ENCODE data around the gene ARHGAP18. TPM values are rescaled to one million over a fixed set of nuclear protein-coding genes. Genes with fewer than 3 reads are reported as not detected.

ARHGAP18 gene
- total RNA-seq, 2 experiments from 2014 or later, result 5.2 to 6.8 TPM

- no peaks in the 10 kb centered on the region for H3K9me3 Mint-ChIP-seq (ENCODE audit: low read depth)
- intact Hi-C loops (cut with DNase I, micrococcal nuclease), result no loop called here
- DNase-seq (no peak), ATAC-seq (no peak)
- no peak overlapping the region for H3K27ac Mint-ChIP-seq
- POLR2A ChIA-PET, result no interaction called here
- peaks cover 11% of the 10 kb centered on the region for H3K4me1 Mint-ChIP-seq
- H3K4me3 Mint-ChIP-seq, result no peak overlapping the region
- no peaks in the 10 kb centered on the region for H3K27me3 Mint-ChIP-seq
- H3K36me3 Mint-ChIP-seq (ENCODE audit: low read depth), result no peaks in the 10 kb centered on the region
- CTCF ChIA-PET, result no interaction called here
Measured at GRCh38 chr6:129655334-129655733, 54.6 kb downstream of the ARHGAP18 start.

GRCh38 chr6:129653746-129654145 lies 56.2 kb downstream of the ARHGAP18 start:
- peaks cover 11% of the 10 kb centered on the region for H3K4me1 Mint-ChIP-seq
- H3K4me3 Mint-ChIP-seq, result no peak overlapping the region
- DNase-seq (no peak), ATAC-seq (no peak)
- ChIA-PET CTCF (interaction anchor here (0.6 to 1.6 kb wide), 4 partner anchors 10 to 96 kb away, joined by 3 to 4 read pairs (median 3); no protein-coding TSS in a partner anchor), POLR2A (no interaction called here)
- H3K27me3 Mint-ChIP-seq, result no peaks in the 10 kb centered on the region
- H3K27ac Mint-ChIP-seq, result no peak overlapping the region
- intact Hi-C loops (cut with DNase I, micrococcal nuclease), result no loop called here
- H3K36me3 Mint-ChIP-seq (ENCODE audit: low read depth), result no peaks in the 10 kb centered on the region
- H3K9me3 Mint-ChIP-seq (ENCODE audit: low read depth), result no peaks in the 10 kb centered on the region

- no peaks in the 10 kb centered on the region for H3K36me3 Mint-ChIP-seq (ENCODE audit: low read depth)
- CTCF ChIA-PET, result interaction anchor here (0.5 to 1.6 kb wide), 5 partner anchors 10 to 887 kb away, joined by 3 to 4 read pairs (median 3); no protein-coding TSS in a partner anchor
- H3K27me3 Mint-ChIP-seq, result no peaks in the 10 kb centered on the region
- ATAC-seq (no peak), DNase-seq (no peak)
- H3K27ac Mint-ChIP-seq, result no peak overlapping the region
- peaks cover 11% of the 10 kb centered on the region for H3K4me1 Mint-ChIP-seq
- intact Hi-C loops (cut with DNase I, micrococcal nuclease), result no loop called here
- H3K9me3 Mint-ChIP-seq (ENCODE audit: low read depth), result no peaks in the 10 kb centered on the region
- POLR2A ChIA-PET, result interaction anchor here (0.6 kb wide), 1 partner anchor 82 kb away, joined by 4 read pairs; no protein-coding TSS in a partner anchor
- H3K4me3 Mint-ChIP-seq, result no peak overlapping the region
Measured at GRCh38 chr6:129653229-129653628, 56.7 kb downstream of the ARHGAP18 start.

DNA sequence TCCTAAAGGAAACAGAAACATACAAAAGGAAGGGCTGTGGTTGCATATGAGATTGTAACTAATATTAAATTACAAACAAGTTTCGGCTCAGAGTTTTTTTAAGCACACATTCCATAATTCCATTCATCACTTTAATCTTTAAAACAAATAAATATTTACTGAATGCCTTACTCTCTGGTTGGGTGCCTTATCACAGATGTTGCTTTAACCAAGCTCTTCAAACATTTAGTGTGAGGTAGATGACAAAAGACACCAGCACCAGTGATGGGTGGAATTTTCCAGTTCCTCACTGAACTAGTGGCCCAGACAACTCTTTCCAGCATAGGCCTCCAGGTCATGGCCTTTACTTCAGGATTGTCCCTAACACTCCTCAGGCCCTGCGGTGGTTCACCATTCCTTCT lies 58.7 kb downstream of the ARHGAP18 start:
- ATAC-seq (no peak), DNase-seq (no peak)
- H3K4me1 Mint-ChIP-seq, result peaks cover 11% of the 10 kb centered on the region
- H3K27ac Mint-ChIP-seq, result no peak overlapping the region
- H3K9me3 Mint-ChIP-seq (ENCODE audit: low read depth), result no peaks in the 10 kb centered on the region
- ChIA-PET POLR2A (no interaction called here), CTCF (interaction anchor here (1.4 kb wide), 1 partner anchor 150 kb away, joined by 3 read pairs; no protein-coding TSS in a partner anchor)
- intact Hi-C loops (cut with DNase I, micrococcal nuclease), result no loop called here
- no peak overlapping the region for H3K4me3 Mint-ChIP-seq
- H3K27me3 Mint-ChIP-seq, result no peaks in the 10 kb centered on the region
- H3K36me3 Mint-ChIP-seq (ENCODE audit: low read depth), result no peaks in the 10 kb centered on the region

GRCh38 chr6:129648819-129649491 lies 61.0 kb downstream of the ARHGAP18 start:
- no peaks in the 10 kb centered on the region for H3K27me3 Mint-ChIP-seq
- no peak overlapping the region for H3K27ac Mint-ChIP-seq
- CTCF ChIA-PET, result interaction anchor here (1.3 kb wide), 1 partner anchor 13 kb away, joined by 3 read pairs; no protein-coding TSS in a partner anchor
- H3K9me3 Mint-ChIP-seq (ENCODE audit: low read depth), result no peaks in the 10 kb centered on the region
- H3K4me1 Mint-ChIP-seq, result no peaks in the 10 kb centered on the region
- H3K4me3 Mint-ChIP-seq, result no peak overlapping the region
- no peaks in the 10 kb centered on the region for H3K36me3 Mint-ChIP-seq (ENCODE audit: low read depth)
- ATAC-seq, result no peak
- no peak for DNase-seq
- POLR2A ChIA-PET, result no interaction called here
- intact Hi-C loops (cut with DNase I, micrococcal nuclease), result no loop called here

DNA sequence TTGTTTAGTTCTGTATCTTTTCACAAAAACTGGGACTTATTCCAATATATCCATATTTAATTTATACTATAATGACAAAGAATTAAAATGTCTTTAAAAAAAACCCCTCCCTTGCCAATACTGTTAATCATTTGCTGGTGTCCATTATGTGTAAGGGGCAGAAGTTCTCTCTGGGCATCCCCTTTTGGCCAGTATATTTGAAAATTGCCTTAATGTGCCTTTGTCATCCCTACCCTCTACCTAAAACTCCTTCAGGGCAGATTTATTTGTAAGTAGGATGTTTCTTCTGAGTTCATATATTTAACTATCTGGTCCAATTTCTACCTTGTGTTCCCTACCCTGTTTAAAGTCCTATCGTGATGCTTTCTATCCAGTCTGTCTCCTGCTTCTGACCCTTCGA lies 62.9 kb downstream of the ARHGAP18 start:
- ChIA-PET POLR2A (interaction anchor here (0.7 kb wide), 1 partner anchor 1106 kb away, joined by 3 read pairs; no protein-coding TSS in a partner anchor), CTCF (no interaction called here)
- DNase-seq, result no peak
- H3K27ac Mint-ChIP-seq, result no peak overlapping the region
- H3K4me3 Mint-ChIP-seq, result no peak overlapping the region
- no peaks in the 10 kb centered on the region for H3K9me3 Mint-ChIP-seq (ENCODE audit: low read depth)
- intact Hi-C loops (cut with DNase I, micrococcal nuclease), result no loop called here
- no peaks in the 10 kb centered on the region for H3K27me3 Mint-ChIP-seq
- H3K36me3 Mint-ChIP-seq (ENCODE audit: low read depth), result no peaks in the 10 kb centered on the region
- H3K4me1 Mint-ChIP-seq, result no peaks in the 10 kb centered on the region
- ATAC-seq, result no peak

DNA sequence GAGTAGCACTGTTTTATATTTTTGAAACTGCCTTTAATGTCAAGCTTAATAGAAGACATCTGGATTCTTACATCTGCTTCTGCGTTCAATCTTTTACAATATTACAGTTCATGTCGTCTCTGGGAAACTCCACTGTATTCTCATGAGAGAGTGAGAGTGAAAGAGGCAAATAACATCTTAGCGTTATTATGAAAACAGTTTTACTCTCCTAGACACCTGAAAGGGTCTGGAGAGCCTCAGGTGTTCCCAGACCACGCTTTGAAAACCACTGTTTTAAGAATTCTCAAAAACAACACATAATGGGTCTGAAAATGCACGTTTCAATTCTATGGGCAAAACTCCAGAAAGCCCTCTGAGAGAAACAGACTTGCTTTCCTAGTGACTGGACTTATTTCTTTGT lies 63.3 kb downstream of the ARHGAP18 start:
- ChIA-PET POLR2A (interaction anchor here (0.7 kb wide), 1 partner anchor 1106 kb away, joined by 3 read pairs; no protein-coding TSS in a partner anchor), CTCF (interaction anchor here (1.0 kb wide), 1 partner anchor 25 kb away, joined by 3 read pairs; no protein-coding TSS in a partner anchor)
- no peaks in the 10 kb centered on the region for H3K36me3 Mint-ChIP-seq (ENCODE audit: low read depth)
- H3K4me3 Mint-ChIP-seq, result no peak overlapping the region
- H3K4me1 Mint-ChIP-seq, result no peaks in the 10 kb centered on the region
- H3K27ac Mint-ChIP-seq, result no peak overlapping the region
- H3K27me3 Mint-ChIP-seq, result no peaks in the 10 kb centered on the region
- no peaks in the 10 kb centered on the region for H3K9me3 Mint-ChIP-seq (ENCODE audit: low read depth)
- no peak for ATAC-seq
- no peak for DNase-seq
- intact Hi-C loops (cut with DNase I, micrococcal nuclease), result no loop called here

DNA sequence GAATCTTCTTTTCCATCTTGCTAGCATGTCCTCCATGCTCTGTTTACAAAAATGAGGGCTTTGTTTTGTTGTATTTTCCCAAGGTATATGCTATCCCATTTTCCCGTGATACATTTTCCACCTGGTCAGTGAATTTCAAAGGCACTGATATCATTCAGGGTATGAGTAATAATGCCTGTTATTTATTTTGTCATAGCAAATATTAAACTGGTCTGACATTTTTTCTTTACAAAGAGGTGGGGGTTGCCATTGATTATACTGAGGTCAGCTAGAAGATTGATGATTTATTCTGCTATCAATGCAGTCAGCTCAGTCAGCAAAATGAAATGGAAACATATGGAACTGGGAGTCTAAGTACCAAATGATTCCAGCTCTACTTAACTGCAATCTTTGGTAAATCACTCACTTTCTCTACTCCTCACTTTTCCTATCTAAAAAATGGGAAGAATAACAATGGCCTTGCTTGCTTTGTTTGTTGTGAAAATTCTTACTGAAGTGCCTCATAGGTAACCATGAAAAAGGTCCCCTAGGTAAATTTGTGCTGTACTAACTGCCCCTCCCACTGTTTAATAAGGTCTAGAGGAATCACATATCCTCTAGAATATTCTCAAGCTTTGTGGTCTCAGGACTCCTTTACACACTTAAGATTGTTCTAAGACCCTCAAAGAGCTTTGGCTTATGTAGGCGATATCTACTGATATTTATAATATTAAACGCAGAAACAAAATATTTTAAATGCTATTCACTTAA lies 64.0 kb downstream of the ARHGAP18 start:
- H3K9me3 Mint-ChIP-seq (ENCODE audit: low read depth), result no peaks in the 10 kb centered on the region
- ATAC-seq, result no peak
- CTCF ChIA-PET, result interaction anchor here (1.0 kb wide), 1 partner anchor 26 kb away, joined by 3 read pairs; no protein-coding TSS in a partner anchor
- DNase-seq, result no peak
- no peak overlapping the region for H3K4me3 Mint-ChIP-seq
- POLR2A ChIA-PET, result no interaction called here
- no peaks in the 10 kb centered on the region for H3K27me3 Mint-ChIP-seq
- H3K4me1 Mint-ChIP-seq, result no peaks in the 10 kb centered on the region
- intact Hi-C loops (cut with DNase I, micrococcal nuclease), result no loop called here
- H3K27ac Mint-ChIP-seq, result no peak overlapping the region
- H3K36me3 Mint-ChIP-seq (ENCODE audit: low read depth), result no peaks in the 10 kb centered on the region

GRCh38 chr6:129645106-129645829 lies 64.7 kb downstream of the ARHGAP18 start:
- H3K9me3 Mint-ChIP-seq (ENCODE audit: low read depth), result no peaks in the 10 kb centered on the region
- DNase-seq, result no peak
- no peaks in the 10 kb centered on the region for H3K4me1 Mint-ChIP-seq
- no peaks in the 10 kb centered on the region for H3K36me3 Mint-ChIP-seq (ENCODE audit: low read depth)
- CTCF ChIA-PET, result interaction anchor here (1.0 kb wide), 1 partner anchor 27 kb away, joined by 3 read pairs; no protein-coding TSS in a partner anchor
- ATAC-seq, result no peak
- intact Hi-C loops (cut with DNase I, micrococcal nuclease), result no loop called here
- no peaks in the 10 kb centered on the region for H3K27me3 Mint-ChIP-seq
- H3K27ac Mint-ChIP-seq, result no peak overlapping the region
- POLR2A ChIA-PET, result no interaction called here
- no peak overlapping the region for H3K4me3 Mint-ChIP-seq

DNA sequence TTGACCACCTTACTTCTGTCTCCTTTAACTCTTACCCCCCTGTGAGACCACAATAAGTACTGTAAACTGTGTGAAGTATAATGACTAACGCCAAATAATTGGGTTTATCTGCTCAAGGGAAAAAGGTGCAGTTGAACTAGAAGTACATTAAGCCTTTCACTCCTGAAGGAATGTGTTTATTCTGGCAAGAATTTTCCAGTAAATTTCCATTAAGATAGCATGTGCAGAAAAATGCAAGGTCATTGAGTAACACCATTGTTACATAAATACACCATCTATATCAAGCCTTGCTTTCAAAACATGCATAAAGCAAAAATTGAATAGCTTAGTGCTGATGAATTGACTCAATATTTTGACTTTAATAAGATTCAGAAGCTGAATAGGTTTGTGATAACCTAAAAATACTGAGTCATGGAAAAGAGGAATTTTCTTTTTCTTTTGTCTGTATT lies 65.4 kb downstream of the ARHGAP18 start:
- POLR2A ChIA-PET, result interaction anchor here (0.5 kb wide), 1 partner anchor 28 kb away, joined by 5 read pairs; no protein-coding TSS in a partner anchor
- intact Hi-C loops (cut with DNase I, micrococcal nuclease), result no loop called here
- no peak overlapping the region for H3K27ac Mint-ChIP-seq
- H3K36me3 Mint-ChIP-seq (ENCODE audit: low read depth), result no peaks in the 10 kb centered on the region
- no peaks in the 10 kb centered on the region for H3K9me3 Mint-ChIP-seq (ENCODE audit: low read depth)
- H3K4me1 Mint-ChIP-seq, result no peaks in the 10 kb centered on the region
- DNase-seq, result no peak
- H3K4me3 Mint-ChIP-seq, result no peak overlapping the region
- no peaks in the 10 kb centered on the region for H3K27me3 Mint-ChIP-seq
- ATAC-seq, result no peak
- CTCF ChIA-PET, result no interaction called here

DNA sequence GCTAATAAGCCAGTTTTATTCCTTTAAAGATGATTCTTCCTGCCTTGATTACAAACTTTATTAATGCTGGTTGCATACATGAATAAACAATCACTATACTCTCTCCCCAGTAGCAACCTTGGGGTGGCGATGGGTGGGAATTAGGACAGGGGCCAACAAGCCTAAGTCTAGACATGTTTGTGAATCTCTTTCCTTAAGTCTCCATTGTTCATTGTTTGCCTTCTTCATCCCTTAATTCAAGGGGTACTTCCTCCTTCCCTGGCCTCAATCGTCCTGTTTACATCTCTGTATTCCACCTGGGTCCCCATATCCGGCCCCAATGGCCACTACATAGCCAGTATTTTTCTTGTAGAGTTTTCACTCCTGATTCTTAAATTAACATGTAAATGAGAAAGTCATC lies 66.0 kb downstream of the ARHGAP18 start:
- DNase-seq, result no peak
- intact Hi-C loops (cut with DNase I, micrococcal nuclease), result no loop called here
- Mint-ChIP-seq H3K4me1 (no peaks in the 10 kb centered on the region), H3K36me3 (ENCODE audit: low read depth) (no peaks in the 10 kb centered on the region), H3K9me3 (ENCODE audit: low read depth) (no peaks in the 10 kb centered on the region), H3K4me3 (no peak overlapping the region), H3K27me3 (no peaks in the 10 kb centered on the region), H3K27ac (no peak overlapping the region)
- ChIA-PET POLR2A (no interaction called here), CTCF (no interaction called here)
- ATAC-seq, result no peak

Measured in activated CD4-positive, alpha-beta T cell treated with anti-CD3 and anti-CD28 coated beads for 36 hours (primary cell).